Suprapubic skin (tissue), 4 donors: ENCODE data around the gene HERC6. TPM values are rescaled to one million over a fixed set of nuclear protein-coding genes. Genes with fewer than 3 reads are reported as not detected.

Experiments used
- DNase-seq, 2 donors: peaks; one replicate each; pipeline ENCODE4 v3.0.0-alpha.2; 2019; ENCODE audit warnings: low spot score in 2 of 2
- H3K27ac ChIP-seq: fragments of 200-600 bp; sonication (generic); one replicate; pipeline ENCODE4 v1.5.1; 2019
- H3K27me3 ChIP-seq: fragments of 200-600 bp; sonication (generic); one replicate; pipeline ENCODE4 v1.5.1; 2019
- H3K36me3 ChIP-seq: fragments of 200-600 bp; sonication (generic); one replicate; pipeline ENCODE4 v1.5.1; 2019
- H3K4me1 ChIP-seq: fragments of 200-600 bp; sonication (generic); one replicate; pipeline ENCODE4 v1.5.1; 2019
- H3K4me3 ChIP-seq: fragments of 200-600 bp; sonication (generic); one replicate; pipeline ENCODE4 v1.5.1; 2019; ENCODE audit warnings: mild to moderate bottlenecking
- H3K9me3 ChIP-seq: fragments of 200-600 bp; sonication (generic); one replicate; pipeline ENCODE4 v1.5.1; 2019
- CTCF ChIP-seq, 2 donors: fragments of 200-600 bp in 1 of 2; fragments of 450-650 bp in 1 of 2; sonication (generic) in 1 of 2; IDR thresholded peaks; one replicate each; pipeline ENCODE4 v1.5.1; 2016 to 2019; ENCODE audit warnings: antibody characterized with exemption in 2 of 2, mild to moderate bottlenecking in 1 of 2, moderate library complexity in 1 of 2
- EP300 ChIP-seq: sonication (generic); formaldehyde crosslinking; IDR thresholded peaks from one replicate; pipeline ENCODE4 v1.6.1; 2017; ENCODE audit warnings: antibody characterized with exemption
- POLR2A ChIP-seq, 2 donors: fragments of 450-650 bp; IDR thresholded peaks; one replicate each; pipeline ENCODE4 v1.6.1; 2017; ENCODE audit warnings: antibody characterized with exemption in 2 of 2, mild to moderate bottlenecking in 2 of 2, moderate library complexity in 2 of 2
- POLR2AphosphoS5 ChIP-seq, 3 donors: sonication (generic); formaldehyde crosslinking; IDR thresholded peaks; one replicate each; pipeline ENCODE4 v1.6.1; 2017; ENCODE audit warnings: antibody characterized with exemption in 3 of 3
- WGBS: methylation state at CpG from one replicate; pipeline ENCODE4 v1.1.5; 2018; 5-methylcytosine and 5-hydroxymethylcytosine counted together
- total RNA-seq, 4 donors: library from RNA; depleted of rRNA; stranded (reverse); fragments of >200 nt; gene quantifications; one replicate each; pipeline ENCODE4 v1.1.0, GENCODE V29; 2016

Gene HERC6
- total RNA-seq, 4 donors from 2014 or later, result 2.7 to 7.9 (median 3.1) TPM

GRCh38 chr4:88350786-88351185 lies 27.9 kb upstream of the HERC6 start:
- no peak overlapping the region for H3K27ac ChIP-seq
- no peaks in the 10 kb centered on the region for H3K27me3 ChIP-seq
- H3K36me3 ChIP-seq, result no peaks in the 10 kb centered on the region
- no peaks in the 10 kb centered on the region for H3K4me1 ChIP-seq
- 87% methylated on average over 4 of the region's 4 CpGs for WGBS
- H3K4me3 ChIP-seq, result no peak overlapping the region
- H3K9me3 ChIP-seq, result peaks cover 6% of the 10 kb centered on the region
- TF ChIP-seq POLR2AphosphoS5 (IDR thresholded peaks at IDR 0.05), result no peak
- TF ChIP-seq EP300, result no peak
- TF ChIP-seq POLR2A (IDR thresholded peaks at IDR 0.05), result no peak
- TF ChIP-seq CTCF (IDR thresholded peaks at IDR 0.05), result no peak
- DNase-seq, result no peak

DNA sequence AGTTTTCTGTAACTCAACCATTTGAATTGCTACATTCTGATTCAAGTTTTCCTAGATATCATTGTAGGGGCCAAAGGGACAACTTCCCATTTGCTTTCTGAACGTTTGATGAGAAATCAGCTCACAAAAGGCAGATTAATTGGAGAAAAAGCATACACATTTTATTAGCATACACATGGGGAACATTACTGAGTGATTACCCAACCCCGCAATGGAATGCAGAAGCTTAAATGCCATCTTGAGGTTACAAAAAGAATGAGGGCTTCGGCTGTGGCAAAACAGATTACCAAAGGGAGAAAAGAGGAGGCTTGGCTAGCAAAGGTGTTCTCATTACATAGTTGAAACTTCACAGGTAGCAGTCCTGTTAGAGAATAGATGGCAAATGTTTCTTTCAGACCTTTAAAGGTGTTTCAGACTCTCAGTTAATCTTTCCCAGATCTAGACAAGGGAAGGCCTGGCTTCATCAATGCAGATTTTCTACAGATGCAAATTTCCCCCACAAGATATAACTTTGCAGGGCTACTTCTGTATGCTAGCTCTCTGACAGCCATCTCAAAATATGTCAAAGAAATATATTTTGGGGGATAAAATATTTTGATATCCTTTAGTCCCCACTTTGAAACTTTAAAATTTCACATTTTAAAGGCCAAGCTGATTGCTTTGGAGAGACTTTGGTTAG lies 26.5 kb upstream of the HERC6 start:
- 30% methylated on average over 3 of the region's 3 CpGs for WGBS
- no peak overlapping the region for H3K27ac ChIP-seq
- TF ChIP-seq CTCF (IDR thresholded peaks at IDR 0.05), result no peak
- no peak for TF ChIP-seq POLR2A (IDR thresholded peaks at IDR 0.05)
- TF ChIP-seq POLR2AphosphoS5 (IDR thresholded peaks at IDR 0.05), result no peak
- TF ChIP-seq EP300, result no peak
- peaks cover 6% of the 10 kb centered on the region for H3K9me3 ChIP-seq
- DNase-seq, result no peak
- H3K36me3 ChIP-seq, result no peaks in the 10 kb centered on the region
- H3K27me3 ChIP-seq, result no peaks in the 10 kb centered on the region
- no peaks in the 10 kb centered on the region for H3K4me1 ChIP-seq
- no peak overlapping the region for H3K4me3 ChIP-seq

DNA sequence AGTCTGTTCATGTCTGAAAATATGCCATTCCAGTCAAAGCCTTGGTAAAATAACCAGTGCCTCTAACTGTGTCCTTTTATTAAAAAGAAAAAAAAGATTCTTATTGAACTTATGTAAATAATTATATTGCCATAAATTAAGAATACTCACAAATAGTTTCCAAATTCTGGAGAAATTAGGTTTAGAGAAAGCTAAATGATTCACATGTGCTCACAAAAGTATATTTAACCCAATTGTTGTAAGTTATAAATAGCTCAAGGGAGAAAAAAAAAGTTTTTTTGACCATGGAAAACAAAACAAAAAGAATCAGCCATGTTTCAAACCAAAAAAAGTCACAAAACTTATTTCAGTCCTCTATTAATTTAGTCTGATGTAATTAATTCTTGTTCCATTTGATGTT lies 25.3 kb upstream of the HERC6 start:
- H3K4me1 ChIP-seq, result no peaks in the 10 kb centered on the region
- TF ChIP-seq POLR2A (IDR thresholded peaks at IDR 0.05) (no peak), EP300 (no peak)
- DNase-seq, result no peak
- H3K36me3 ChIP-seq, result no peaks in the 10 kb centered on the region
- no peak overlapping the region for H3K27ac ChIP-seq
- no peak overlapping the region for H3K4me3 ChIP-seq
- peaks cover 6% of the 10 kb centered on the region for H3K9me3 ChIP-seq
- no peaks in the 10 kb centered on the region for H3K27me3 ChIP-seq

DNA sequence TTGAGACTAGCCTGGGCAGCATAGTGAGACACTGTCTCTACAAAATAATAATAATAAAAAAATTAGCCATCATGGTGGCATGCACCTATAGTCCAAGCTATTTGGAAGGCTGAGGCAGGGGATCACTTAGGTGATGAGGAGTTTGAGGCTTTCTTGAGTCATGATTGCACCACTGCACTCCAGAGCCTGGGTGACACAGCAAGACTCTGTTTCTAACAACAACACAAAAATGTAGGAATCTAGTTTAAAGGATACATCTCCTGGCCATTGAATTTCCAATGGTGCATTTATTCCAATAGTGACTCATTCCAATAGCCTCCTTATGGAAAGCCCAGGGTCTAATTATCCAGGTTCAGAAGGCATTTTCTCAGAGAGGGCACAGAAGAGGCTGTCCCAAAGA lies 21.9 kb upstream of the HERC6 start:
- no peak for DNase-seq
- no peak for TF ChIP-seq POLR2AphosphoS5 (IDR thresholded peaks at IDR 0.05)
- no peak for TF ChIP-seq POLR2A (IDR thresholded peaks at IDR 0.05)
- no peak for TF ChIP-seq EP300
- no peak for TF ChIP-seq CTCF (IDR thresholded peaks at IDR 0.05)
- H3K9me3 ChIP-seq, result peaks cover 6% of the 10 kb centered on the region
- no peak overlapping the region for H3K4me3 ChIP-seq
- H3K4me1 ChIP-seq, result no peaks in the 10 kb centered on the region
- H3K36me3 ChIP-seq, result no peaks in the 10 kb centered on the region
- no peak overlapping the region for H3K27ac ChIP-seq
- no peaks in the 10 kb centered on the region for H3K27me3 ChIP-seq

DNA sequence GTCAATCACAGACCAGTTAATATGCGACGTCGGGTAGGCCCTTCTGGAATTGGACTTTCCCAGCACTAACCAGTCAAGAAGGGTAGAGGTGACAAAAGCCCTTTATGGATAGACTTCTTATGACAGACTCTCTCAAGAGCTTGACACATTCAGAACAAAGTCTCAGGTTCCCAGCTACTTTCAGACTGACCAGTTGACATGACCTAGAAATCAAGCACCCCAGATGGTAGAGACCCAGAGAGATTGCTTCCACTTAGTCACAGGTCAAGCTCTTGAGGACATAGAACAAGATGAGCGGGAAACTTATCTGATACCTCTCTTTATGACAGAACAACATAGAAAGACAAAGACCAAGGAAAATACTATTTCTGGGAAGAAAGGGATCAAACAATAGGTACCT lies 21.4 kb upstream of the HERC6 start:
- Histone ChIP-seq H3K9me3 (peaks cover 6% of the 10 kb centered on the region), H3K4me1 (no peaks in the 10 kb centered on the region), H3K4me3 (no peak overlapping the region), H3K27me3 (no peaks in the 10 kb centered on the region), H3K36me3 (no peaks in the 10 kb centered on the region), H3K27ac (no peak overlapping the region)
- WGBS, result 94% methylated on average over 4 of the region's 4 CpGs
- no peak for DNase-seq
- TF ChIP-seq CTCF (IDR thresholded peaks at IDR 0.05) (no peak), POLR2AphosphoS5 (IDR thresholded peaks at IDR 0.05) (no peak), EP300 (no peak), POLR2A (IDR thresholded peaks at IDR 0.05) (no peak)

DNA sequence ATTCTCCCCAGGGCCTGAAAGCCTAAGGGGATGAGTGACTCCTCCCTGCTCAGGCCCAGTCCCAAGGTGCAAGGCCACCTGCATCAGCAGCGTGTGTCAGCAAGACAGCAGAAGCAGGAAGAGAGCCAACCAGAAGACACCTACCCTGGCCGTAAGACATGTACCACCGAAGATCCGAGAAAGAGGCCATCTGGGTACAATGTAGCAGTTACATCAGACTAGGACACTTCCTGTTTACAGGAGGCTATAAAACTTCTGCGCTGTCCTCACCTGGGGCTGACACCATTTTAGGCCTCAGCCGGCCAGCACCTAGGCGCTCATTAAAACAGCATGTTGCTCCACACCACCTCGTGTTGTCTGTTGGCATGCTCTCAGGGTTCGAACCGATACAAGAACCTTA lies 19.1 kb upstream of the HERC6 start:
- 94% methylated on average over 10 of the region's 10 CpGs for WGBS

More for the DNA sequence above, 19.1 kb upstream of the HERC6 start:
- no peak for TF ChIP-seq EP300
- TF ChIP-seq CTCF (IDR thresholded peaks at IDR 0.05), result no peak
- TF ChIP-seq POLR2A (IDR thresholded peaks at IDR 0.05), result no peak
- TF ChIP-seq POLR2AphosphoS5 (IDR thresholded peaks at IDR 0.05), result no peak
- no peak overlapping the region for H3K4me3 ChIP-seq
- no peak for DNase-seq
- H3K27ac ChIP-seq, result no peak overlapping the region
- H3K27me3 ChIP-seq, result no peaks in the 10 kb centered on the region
- no peaks in the 10 kb centered on the region for H3K36me3 ChIP-seq
- no peaks in the 10 kb centered on the region for H3K9me3 ChIP-seq
- no peaks in the 10 kb centered on the region for H3K4me1 ChIP-seq
